ENCODE data around the gene TRIP10.
"Not testable (repeated sequence)": the region's sequence is repeated elsewhere in the genome, so short reads cannot be mapped to it uniquely, and the experiment has no call there.

The TRIP10 gene

DNA sequence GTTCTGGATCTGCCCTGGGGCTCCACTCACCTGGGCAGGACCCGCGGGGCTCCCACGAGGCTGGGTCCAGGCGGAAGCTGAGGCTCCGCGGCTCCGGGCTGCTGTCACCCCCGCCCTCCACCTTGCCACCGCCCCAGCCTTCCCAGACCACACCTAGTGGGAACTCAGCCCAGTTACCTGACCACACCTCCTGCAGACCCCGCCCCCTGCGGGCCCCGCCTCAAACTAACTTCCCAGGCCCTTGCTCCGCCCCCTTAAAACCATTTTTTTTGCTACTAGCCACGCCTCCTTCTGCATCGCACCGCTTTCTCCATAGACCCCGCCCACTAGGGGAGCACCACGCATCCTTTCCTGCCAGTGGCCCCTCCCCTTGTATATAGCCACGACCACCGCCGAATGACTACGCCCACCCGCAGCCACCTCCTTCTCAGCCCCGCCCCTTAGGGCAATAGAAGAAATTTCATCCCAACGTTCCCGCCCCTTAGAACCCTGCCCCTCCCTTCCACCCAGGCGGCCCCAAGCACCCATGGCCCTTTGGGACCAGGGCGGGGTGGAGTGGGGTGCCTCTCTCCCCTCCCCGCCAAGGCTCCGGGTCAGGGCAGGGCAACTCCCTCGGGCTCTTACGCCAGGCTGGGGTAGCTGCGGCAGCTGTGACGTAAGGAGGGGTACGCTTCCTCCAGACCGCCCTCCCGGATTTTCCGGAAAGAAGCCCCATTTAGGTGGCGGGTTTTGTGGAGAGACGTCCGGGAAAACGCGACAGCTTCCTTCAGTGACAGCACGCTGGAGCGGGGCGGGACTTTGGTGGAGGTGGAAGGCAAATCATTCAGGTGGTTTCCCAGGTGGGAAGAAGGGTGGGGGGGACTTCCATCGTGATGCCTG, 28.1 kb downstream of the TRIP10 start, which contains the start of gene SH2D3A:
TSS of gene SH2D3A (minus strand) at position 79 of the 879 bp plus-strand sequence. CDS start 3,687 bp downstream, outside the sequence.
- DNase-seq (ENCODE audit: low spot score) = peak; percentile 55

DNA sequence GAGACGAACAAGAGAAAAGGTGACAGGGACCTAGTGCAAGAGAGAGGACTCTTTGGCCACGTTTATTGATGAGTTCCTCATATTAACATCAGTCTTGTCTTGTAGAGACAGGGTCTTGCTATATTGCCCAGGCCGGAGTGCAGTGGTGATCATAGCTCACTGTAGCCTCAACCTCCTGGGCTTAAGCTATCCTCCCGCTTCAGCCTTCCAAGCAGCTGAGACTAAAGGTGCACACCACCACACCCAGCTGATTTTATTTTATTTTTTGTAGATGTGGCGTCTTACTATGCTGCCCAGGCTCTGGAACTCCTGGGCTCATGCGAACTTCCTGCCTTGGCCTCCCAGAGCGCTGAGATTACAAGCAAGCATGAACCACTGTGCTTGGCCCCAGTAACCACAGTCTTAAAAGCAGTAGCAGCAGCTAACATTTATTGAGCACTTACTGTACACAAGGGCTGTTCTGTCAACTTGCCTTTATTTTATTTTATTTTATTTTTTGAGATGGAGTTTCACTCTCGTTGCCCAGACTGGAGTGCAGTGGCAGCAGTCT, 28.8 kb downstream of the TRIP10 start:
- DNase-seq (ENCODE audit: low spot score) = no peak

DNA sequence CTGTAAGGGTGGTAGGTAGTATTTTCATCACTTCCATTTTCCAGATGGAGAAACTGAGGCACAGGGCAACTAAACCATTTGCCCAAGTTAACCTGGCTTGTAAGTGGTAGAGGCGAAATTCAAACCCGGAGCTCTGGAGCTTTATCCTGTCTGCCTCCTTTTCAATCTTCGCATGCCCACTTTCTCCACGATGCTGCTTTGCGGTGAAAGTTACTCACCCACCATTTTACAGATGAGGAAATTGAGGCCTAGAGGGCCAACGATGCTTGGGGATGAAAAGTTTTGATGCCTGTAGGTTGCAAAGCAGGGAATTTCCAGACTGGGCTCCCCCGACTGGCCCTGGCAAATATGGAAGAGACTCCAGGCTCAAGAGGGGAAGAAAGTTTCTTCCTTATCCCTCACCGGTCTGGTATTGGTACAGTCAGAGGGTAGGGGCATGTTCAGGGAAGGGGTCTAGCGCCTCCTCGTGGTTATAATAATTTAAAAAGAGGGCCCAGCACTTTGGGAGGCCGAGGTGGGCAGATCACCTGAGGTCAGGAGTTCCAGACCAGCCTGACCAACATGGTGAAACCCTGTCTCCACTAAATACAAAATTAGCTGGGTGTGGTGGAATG, 29.6 kb downstream of the TRIP10 start:
- no peak for DNase-seq (ENCODE audit: low spot score)

DNA sequence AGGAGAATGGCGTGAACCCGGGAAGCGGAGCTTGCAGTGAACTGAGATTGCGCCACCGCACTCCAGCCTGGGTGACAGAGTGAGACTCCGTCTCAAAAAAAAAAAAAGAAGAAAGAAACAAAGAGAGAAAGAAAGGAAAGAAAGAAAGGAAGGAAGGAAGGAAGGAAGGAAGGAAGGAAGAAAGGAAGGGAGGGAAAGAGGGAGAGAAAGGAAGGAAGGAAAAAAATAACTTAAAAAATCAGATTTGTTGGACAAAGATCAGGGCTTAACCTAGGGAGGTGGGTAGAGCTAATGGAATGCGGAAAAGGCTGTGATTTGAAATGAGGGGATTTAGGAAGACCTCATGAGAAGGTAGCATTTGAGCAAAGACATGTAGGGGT, 32.2 kb downstream of the TRIP10 start:
- not testable (repeated sequence) for DNase-seq (ENCODE audit: low spot score)

DNA sequence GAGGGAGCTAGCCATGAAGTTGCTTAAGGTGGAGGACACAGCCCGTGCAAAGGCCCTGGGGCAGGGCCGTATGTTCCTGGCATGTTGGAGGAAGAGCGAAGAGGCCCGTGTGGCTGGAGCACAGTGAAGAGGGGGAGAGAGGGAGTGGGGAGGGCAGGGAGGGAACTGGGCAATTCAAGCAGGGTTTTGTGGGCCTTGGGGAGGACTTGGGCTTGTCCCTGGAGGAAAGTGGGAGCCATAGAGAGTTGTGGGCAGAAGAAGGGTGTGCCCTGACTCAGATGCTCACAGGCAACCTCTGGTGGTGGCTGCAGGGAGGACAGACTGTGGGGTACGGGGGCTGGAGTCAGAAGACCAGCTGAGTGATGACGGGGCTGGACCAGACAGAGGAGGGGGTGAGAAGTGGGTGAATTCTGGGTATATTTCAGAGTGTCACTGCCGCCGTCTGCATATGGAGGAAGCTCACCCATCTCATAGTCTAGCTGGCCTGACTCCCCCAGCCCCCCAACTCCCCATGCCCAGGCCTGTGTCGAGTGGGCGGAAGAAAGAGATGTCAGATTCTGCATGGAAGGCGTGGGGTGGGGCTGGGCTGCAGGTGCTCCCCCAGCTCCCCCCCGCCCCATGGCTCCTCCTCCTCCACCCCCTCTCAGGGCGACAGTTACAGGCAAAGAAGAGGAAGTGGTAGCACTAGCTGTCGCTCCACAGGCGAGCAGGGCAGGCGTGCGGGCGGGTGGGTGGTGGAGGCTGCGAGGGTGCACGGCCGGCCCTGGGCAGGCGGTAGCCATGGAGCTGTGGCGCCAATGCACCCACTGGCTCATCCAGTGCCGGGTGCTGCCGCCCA, 32.8 kb downstream of the TRIP10 start, which contains the start of gene VAV1:
TSS of gene VAV1 (plus strand) at position 681 of the 838 bp plus-strand sequence. CDS start at position 781, 100 bp downstream.
- DNase-seq (ENCODE audit: low spot score) = no peak

DNA sequence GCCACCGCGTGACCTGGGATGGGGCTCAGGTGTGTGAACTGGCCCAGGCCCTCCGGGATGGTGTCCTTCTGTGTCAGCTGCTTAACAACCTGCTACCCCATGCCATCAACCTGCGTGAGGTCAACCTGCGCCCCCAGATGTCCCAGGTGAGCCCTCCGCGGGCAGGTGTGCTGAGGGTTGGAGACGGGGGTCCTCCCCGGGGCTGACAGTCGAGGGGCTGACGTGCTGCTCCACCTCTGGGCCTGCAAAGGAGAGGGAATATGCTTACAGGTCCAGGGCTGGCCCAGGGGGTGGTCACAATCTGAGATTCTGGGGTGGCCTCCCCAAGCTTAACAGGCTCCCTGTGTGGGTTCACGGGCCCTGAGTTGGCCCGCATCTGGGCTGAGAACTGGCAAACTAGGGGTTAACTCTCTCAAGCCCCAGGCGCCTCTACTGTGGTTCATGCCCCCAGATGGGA, 33.4 kb downstream of the TRIP10 start:
- DNase-seq (ENCODE audit: low spot score) = no peak

DNA sequence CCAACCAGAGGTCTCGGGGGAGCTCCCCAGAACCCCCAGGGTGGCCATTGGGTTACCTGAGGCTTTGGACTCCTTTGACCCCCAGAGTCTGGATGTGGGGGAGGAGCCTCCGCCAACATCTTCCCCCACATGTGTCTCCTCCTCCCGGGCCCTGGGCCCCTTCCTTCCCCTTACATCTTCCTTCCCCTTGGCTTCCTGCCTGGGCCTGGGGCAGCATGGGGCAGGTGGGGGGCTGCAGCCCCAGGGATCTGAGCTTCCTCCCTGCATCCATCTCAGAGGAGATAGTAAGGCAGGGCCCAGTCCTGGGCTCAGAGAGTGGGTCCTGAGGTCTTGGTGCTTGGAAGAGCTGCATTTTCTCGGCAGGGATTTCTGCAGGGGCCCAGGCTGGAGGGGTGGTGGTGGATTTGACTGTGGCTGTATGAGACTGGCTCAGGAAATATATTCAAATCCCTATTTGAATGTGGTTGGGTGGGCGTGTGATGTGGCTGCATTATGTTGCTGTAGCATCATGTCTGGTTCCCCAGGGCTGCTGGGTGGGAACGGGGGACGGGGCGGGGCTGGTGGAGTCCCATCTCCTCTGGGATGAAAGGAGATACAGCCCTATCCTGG, 33.9 kb downstream of the TRIP10 start:
- DNase-seq (ENCODE audit: low spot score) = no peak

DNA sequence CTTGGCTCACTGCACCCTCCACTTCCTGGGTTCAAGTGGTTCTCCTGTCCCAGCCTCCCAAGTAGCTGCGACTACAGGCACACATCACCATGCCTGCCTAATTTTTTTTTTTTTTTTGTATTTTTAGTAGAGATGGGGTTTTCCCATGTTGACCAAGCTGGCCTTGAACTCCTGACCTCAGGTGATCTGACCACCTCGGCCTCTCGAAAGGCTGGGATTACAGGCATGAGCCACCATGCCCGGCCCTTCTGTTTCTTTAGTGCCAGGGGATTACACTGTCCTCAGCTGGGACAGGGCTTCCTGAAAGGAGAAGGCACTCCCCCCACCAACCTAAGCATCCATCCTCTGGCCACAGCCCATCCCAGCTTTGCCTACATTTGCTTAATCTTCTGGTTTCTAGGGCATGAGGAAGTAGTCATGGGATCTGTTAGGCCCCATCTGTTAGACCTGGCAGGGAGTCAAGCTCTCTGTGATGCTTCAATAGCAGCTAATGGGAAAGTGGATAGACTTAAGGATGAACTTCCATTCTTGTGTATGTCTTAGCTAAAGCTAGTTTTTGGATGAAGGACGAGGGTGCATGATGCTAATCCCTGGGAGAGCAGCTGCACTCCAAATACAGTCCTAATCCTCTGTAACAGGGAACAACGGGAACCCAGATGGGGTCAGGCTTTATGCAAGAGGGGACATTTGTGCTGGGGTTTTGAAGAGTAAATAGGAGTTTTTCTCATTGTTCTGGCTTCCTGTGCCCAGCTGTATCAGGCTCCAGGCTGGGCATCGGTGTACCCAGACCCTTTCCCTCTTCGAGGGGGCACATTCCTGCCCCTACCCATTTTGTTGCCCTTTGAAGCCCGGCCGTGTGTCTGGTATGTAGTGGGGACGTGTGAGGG, 35.6 kb downstream of the TRIP10 start:
- DNase-seq (ENCODE audit: low spot score) = no peak

DNA sequence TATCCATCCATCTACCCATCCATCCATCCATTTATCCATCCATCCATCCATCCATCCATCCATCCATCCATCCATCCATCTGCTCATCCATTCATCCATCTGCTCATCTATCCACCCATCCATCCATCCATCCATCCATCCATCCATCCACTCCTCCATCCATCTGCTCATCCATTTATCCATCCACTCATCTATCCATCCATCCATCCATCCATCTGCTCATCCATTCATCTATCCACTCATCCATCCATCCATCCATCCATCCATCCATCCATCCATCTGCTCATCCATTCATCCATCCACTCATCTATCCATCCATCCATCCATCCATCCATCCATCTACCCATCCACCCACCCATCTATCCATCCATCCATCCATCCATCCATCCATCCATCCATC, 36.6 kb downstream of the TRIP10 start:
- not testable (repeated sequence) for DNase-seq (ENCODE audit: low spot score)

DNA sequence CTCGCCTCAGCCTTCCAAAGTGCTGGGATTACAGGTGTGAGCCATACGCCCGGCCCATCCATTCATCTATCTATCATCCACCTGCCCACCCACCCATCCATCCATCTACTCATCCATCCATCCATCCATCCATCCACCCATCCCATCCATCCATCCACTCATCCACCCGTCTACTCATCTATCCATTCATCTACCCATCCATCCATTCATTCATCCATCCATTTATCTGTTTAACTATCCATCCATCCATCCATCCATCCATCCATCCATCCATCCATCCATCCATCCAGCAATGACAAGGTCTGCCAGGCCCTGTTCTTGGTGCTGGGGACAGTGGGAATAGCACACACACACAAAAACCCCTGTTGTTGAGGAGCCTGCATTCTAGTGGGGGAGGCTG, 37.5 kb downstream of the TRIP10 start:
- no peak for DNase-seq (ENCODE audit: low spot score)

DNA sequence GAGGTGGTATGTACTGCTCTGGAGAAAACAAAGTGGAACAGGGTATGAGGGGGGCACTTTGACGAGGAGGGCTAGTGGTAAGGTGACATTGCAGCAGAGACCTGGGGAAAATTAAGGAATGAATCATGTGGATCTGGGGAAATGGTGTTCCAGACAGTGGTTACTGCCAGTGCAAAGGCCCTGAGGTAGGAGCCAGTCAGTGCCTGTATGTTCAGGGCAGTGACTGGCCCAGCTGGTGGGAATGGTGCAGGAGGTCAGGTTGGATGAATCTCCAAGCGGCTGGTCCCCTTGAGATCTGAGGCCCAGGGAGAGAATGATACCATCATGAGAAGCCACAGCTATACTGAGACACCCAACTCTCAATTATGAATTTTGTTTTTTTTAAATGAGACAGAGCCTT, 38.0 kb downstream of the TRIP10 start:
- DNase-seq (ENCODE audit: low spot score) = no peak

DNA sequence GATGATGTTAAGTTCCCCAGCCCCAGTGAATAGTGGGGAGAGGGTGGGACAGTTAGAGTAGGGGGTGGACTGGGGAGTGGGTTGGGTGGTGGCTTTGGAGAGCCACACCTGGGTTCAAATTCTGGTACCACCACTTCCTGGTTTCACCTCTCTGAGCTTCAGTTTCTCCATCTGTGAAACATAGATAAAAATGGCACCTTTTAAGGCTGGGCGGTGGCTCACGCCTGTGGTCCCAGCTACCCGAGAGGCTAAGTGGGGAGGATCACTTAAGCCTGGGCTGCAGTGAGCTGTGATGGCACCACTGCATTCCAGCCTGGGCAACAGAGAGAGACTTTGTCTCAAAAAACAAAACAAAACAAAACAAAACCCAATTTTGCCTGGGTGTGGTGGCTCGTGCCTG, 38.9 kb downstream of the TRIP10 start:
- DNase-seq (ENCODE audit: low spot score) = no peak

DNA sequence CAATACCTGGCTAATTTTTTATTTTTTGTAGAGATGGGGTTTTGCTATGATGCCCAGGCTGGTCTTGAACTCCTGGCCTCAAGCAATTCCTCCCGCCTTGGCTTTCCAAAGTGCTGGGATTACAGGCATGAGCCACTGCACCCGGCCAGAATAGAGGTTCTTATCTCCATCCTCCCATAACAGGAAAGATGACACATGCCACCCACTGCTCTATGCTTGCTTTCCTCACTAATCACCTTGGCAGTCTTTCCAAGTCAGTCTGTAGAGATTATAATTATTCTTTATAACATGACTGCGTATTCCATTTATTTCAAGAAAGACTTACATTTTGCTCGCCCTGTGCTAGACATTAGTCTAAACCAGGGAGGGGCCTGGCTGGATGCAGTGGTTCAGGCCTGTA, 39.7 kb downstream of the TRIP10 start:
- DNase-seq (ENCODE audit: low spot score) = peak; percentile 41

DNA sequence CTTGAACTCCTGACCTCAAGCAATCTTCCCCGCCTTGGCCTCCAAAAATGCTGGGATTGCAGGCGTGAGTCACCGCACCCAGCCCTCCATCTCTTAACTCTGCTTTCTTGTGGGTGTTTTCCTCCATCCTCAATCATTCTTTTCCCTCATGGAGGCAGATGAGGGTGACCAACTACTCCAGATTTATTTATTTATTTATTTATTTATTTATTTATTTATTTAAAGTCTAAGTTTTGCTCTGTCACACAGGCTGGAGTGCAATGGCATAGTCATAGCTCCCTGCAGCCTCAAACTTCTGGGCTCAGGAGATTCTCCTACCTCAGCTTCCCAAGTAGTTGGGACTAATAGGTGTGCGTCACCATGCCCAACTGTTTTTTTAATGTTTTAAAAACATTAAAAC, 47.9 kb downstream of the TRIP10 start:
- no peak for DNase-seq (ENCODE audit: low spot score)

DNA sequence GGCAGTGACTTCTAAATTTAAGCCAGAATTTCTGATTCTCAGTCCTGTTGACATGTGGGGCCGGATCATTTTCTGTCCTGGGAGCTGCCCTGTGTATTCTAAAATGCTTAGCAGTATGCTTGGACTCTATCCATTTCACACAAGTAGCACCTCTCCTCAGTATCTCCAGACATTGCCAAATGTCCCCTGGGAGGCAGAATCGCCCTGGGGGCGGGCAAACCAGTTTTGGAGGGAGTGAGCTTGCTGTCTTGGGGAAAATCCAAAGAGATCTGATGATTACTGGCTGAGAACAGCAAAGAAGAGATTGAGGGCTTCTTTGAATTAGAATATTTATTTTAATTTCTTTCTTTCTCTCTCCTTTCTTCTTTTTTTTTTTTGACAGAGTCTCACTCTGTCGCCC, 49.4 kb downstream of the TRIP10 start:
- no peak for DNase-seq (ENCODE audit: low spot score)

DNA sequence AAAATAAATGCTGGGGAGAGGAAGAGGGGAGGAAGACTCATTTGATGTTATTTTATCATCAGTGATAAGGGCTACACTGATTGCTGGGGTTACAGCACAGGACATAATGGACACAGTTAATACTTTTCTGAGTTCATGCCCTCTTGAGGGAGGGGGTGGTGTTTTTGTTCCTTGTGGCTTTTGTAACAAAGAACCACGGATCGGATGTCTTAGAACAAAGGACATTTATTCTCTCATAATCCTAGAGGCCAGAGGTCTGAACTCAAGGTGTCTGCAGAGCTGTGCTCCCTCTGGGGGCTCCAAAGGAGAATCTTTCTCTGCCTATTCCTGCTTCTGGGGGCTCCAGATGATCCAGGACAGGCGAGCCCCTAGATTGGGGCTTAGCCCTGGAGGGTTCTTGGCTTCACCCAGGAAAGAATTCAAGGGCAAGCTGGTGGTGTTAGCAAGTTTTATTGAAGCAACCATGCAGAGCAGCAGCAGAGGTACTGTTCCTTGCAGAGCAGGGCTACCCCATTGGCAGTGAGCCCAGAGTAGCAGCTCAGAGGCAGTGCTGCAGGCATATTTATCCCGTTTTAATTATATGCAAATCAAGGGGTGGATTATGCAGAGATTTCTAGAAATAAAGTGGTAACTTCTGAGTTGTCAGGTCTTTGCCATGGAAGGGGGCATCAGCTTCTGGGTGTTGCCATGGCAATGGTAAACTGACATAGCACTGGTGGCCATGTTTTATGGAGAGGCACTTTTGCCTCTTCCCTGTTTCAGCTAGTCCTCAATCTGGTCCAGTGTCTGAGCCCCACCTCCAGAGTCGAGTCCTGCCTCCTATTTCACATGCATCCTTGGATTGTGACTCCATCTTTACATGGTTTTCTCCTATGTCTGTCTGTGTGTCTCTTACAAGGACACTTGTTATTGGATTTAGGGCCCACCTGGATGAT, 51.0 kb downstream of the TRIP10 start:
- DNase-seq (ENCODE audit: low spot score) = no peak

DNA sequence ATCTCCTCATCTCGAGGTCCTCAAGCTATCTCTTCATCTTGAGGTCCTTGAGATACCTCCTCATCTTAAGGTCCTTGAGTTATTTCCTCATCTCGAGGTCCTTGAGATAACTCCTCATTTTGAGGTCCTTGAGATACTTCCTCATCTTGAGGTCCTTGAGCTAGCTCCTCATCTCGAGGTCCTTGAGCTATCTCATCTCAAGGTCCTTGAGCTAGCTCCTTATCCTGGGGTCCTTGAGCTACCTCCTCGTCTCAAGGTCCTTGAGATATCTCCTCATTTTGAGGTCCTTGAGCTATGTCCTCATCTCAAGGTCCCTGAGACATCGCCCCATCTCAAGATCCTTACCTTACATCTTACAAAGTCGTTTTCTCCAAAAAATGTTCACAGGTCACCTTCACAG, 51.8 kb downstream of the TRIP10 start:
- DNase-seq (ENCODE audit: low spot score) = no peak

DNA sequence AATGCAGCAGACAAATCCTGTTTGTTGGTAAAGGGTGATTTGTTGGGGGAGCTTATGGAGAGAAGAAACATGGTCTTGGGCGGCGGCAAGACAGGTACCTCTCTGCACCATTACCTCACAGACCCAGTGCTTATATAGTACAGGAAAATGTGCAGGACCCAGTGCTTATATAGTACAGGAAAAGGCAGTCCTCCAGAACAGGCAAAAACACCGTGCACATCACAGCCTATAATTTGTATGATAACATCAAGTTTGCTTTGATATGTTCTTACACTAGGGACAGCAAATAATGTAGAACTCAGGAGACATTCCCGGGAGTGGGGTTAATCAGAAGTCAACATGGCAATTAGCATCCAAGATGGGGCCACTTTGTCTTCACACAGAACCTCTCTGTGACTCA, 53.9 kb downstream of the TRIP10 start:
- DNase-seq (ENCODE audit: low spot score) = no peak

DNA sequence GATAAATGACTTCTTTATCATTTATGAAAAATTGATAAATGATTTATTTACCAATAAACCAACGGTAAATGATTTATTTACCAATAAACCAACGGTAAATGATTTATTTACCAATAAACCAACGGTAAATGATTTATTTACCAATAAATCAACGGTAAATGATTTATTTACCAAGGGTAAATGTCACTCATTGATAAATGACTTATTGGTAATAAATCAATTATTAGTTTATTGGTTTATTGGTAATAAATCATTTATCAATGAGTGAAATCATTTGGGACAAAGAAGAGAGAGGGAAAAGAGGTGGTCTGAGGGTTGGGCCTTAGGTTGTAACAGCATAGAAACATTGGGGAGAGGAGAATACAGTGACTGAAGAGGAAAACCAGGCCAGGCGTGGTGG, 54.5 kb downstream of the TRIP10 start:
- no peak for DNase-seq (ENCODE audit: low spot score)
